ENCODE measurements around the gene ANKZF1. TPM values are rescaled to one million over a fixed set of nuclear protein-coding genes. Genes with fewer than 3 reads are reported as not detected.

ANKZF1 gene
- total RNA-seq, 1 donor from 2014 or later: 65.9 TPM

GRCh38 chr2:219186754-219187456 lies 42.7 kb upstream of the ANKZF1 start:
- Histone ChIP-seq H4K20me1 (ENCODE audit: low read depth) (no peaks in the 10 kb centered on the region), H3K9me3 (ENCODE audit: low read depth) (no peaks in the 10 kb centered on the region), H3K4me3 (no peak overlapping the region), H3K27ac (no peak overlapping the region), H3K79me2 (ENCODE audit: low read depth) (no peaks in the 10 kb centered on the region), H3K36me3 (no peaks in the 10 kb centered on the region), H3K4me2 (no peak overlapping the region), H3K4me1 (no peaks in the 10 kb centered on the region), H3K27me3 (no peaks in the 10 kb centered on the region), H3K9ac (no peak overlapping the region), H2AFZ (replicated peaks) (no peak overlapping the region), H3F3A (ENCODE audit: low read depth) (peaks cover 5% of the 10 kb centered on the region)
- no peaks in the 10 kb centered on the region for H3K4me1 Mint-ChIP-seq
- H3K36me3 Mint-ChIP-seq: peaks cover 6% of the 10 kb centered on the region
- H3K27me3 Mint-ChIP-seq (ENCODE audit: insufficient read depth, low read depth): peaks cover 6% of the 10 kb centered on the region
- no peak overlapping the region for H3K27ac Mint-ChIP-seq
- H3K4me3 Mint-ChIP-seq: no peak overlapping the region
- H3K9me3 Mint-ChIP-seq: no peaks in the 10 kb centered on the region
- TF ChIP-seq EZH2 (IDR thresholded peaks at IDR 0.05) (no peak), CTCF (IDR thresholded peaks at IDR 0.05) (no peak), EZH2phosphoT487 (IDR thresholded peaks at IDR 0.05) (no peak)
- DNase-seq (ENCODE audit: low spot score): no peak

GRCh38 chr2:219197388-219197787 lies 32.2 kb upstream of the ANKZF1 start:
- no peaks in the 10 kb centered on the region for H3K36me3 ChIP-seq
- Mint-ChIP-seq H3K4me1 (peaks cover 14% of the 10 kb centered on the region), H3K36me3 (no peaks in the 10 kb centered on the region), H3K9me3 (peaks cover 8% of the 10 kb centered on the region), H3K4me3 (no peak overlapping the region), H3K27ac (peak overlapping the region; percentile 11), H3K27me3 (ENCODE audit: insufficient read depth, low read depth) (no peaks in the 10 kb centered on the region)
- no peak overlapping the region for H2AFZ ChIP-seq (replicated peaks)
- no peak overlapping the region for H3K9ac ChIP-seq
- no peaks in the 10 kb centered on the region for H3K27me3 ChIP-seq
- no peak for DNase-seq (ENCODE audit: low spot score)
- H3K79me2 ChIP-seq (ENCODE audit: low read depth): no peaks in the 10 kb centered on the region
- no peak overlapping the region for H3K27ac ChIP-seq
- no peaks in the 10 kb centered on the region for H3K9me3 ChIP-seq (ENCODE audit: low read depth)
- no peak overlapping the region for H3K4me2 ChIP-seq
- TF ChIP-seq CTCF (IDR thresholded peaks at IDR 0.05) (no peak), EZH2 (IDR thresholded peaks at IDR 0.05) (no peak), EZH2phosphoT487 (IDR thresholded peaks at IDR 0.05) (no peak)
- H3F3A ChIP-seq (ENCODE audit: low read depth): no peaks in the 10 kb centered on the region
- no peaks in the 10 kb centered on the region for H4K20me1 ChIP-seq (ENCODE audit: low read depth)
- H3K4me1 ChIP-seq: no peaks in the 10 kb centered on the region
- H3K4me3 ChIP-seq: no peak overlapping the region

DNA sequence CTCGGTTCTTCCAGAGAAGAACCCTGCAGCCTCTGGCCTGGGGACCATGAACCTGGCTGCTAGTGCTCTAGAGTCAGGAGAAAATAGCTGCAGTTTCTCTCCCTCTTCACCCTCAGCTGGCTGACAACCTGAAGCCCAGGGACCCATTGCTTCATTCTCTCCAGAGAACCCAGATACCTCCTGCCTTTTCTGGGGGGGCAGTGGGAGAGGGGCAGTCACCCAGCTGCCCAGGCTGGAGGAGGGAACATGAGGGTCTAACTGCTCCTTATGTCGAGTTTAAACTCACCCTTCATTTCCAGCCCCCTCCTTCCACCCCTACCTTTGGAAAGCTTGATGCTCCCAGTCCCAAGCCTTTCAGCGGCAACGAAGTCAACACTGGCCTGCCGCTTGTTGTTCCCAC lies 30.6 kb upstream of the ANKZF1 start:
- peaks cover 12% of the 10 kb centered on the region for H3K9me3 Mint-ChIP-seq
- H3K36me3 Mint-ChIP-seq: no peaks in the 10 kb centered on the region
- no peak for DNase-seq (ENCODE audit: low spot score)
- Histone ChIP-seq H4K20me1 (ENCODE audit: low read depth) (no peaks in the 10 kb centered on the region), H3K4me3 (no peak overlapping the region), H3K4me1 (no peaks in the 10 kb centered on the region), H3K9me3 (ENCODE audit: low read depth) (no peaks in the 10 kb centered on the region), H2AFZ (replicated peaks) (no peak overlapping the region), H3K79me2 (ENCODE audit: low read depth) (no peaks in the 10 kb centered on the region), H3F3A (ENCODE audit: low read depth) (peaks cover 3% of the 10 kb centered on the region), H3K9ac (no peak overlapping the region), H3K36me3 (no peaks in the 10 kb centered on the region), H3K27me3 (no peaks in the 10 kb centered on the region), H3K4me2 (no peak overlapping the region), H3K27ac (no peak overlapping the region)
- peaks cover 14% of the 10 kb centered on the region for H3K4me1 Mint-ChIP-seq
- H3K27ac Mint-ChIP-seq: no peak overlapping the region
- no peak overlapping the region for H3K4me3 Mint-ChIP-seq
- TF ChIP-seq EZH2 (IDR thresholded peaks at IDR 0.05): no peak
- TF ChIP-seq EZH2phosphoT487 (IDR thresholded peaks at IDR 0.05): no peak
- no peak for TF ChIP-seq CTCF (IDR thresholded peaks at IDR 0.05)
- peaks cover 2% of the 10 kb centered on the region for H3K27me3 Mint-ChIP-seq (ENCODE audit: insufficient read depth, low read depth)
